Uterus (tissue), 4 donors: ENCODE data around the gene DPH7. TPM values are rescaled to one million over a fixed set of nuclear protein-coding genes. Genes with fewer than 3 reads are reported as not detected.

Experiments used
- DNase-seq, 2 donors: peaks; one replicate each; pipeline ENCODE4 v3.0.0-alpha.2; 2019 to 2020
- H3K27ac ChIP-seq, 2 donors: fragments of 200-600 bp; sonication (generic); 1 replicate in 1 of 2; 2 replicates in 1 of 2; pipeline ENCODE4 v1.5.1; 2016 to 2018
- H3K27me3 ChIP-seq, 2 donors: fragments of 200-600 bp; sonication (generic); one replicate each; pipeline ENCODE4 v1.5.1; 2018 to 2019; ENCODE audit warnings: control low read depth in 1 of 2
- H3K36me3 ChIP-seq, 2 donors: fragments of 200-600 bp; sonication (generic); one replicate each; pipeline ENCODE4 v1.5.1; 2019; ENCODE audit warnings: control low read depth in 1 of 2
- H3K4me1 ChIP-seq, 2 donors: fragments of 200-600 bp; sonication (generic); one replicate each; pipeline ENCODE4 v1.5.1; 2018 to 2019; ENCODE audit warnings: control low read depth in 1 of 2
- H3K4me3 ChIP-seq, 2 donors: fragments of 200-600 bp; sonication (generic); 1 replicate in 1 of 2; 2 replicates in 1 of 2; pipeline ENCODE4 v1.5.1; 2018 to 2019; ENCODE audit warnings: mild to moderate bottlenecking in 1 of 2
- H3K9me3 ChIP-seq, 2 donors: fragments of 200-600 bp; sonication (generic); one replicate each; pipeline ENCODE4 v1.5.1; 2019; ENCODE audit warnings: control low read depth in 1 of 2
- POLR2A ChIP-seq, 2 donors: fragments of 450-650 bp; IDR thresholded peaks; one replicate each; pipeline ENCODE4 v1.6.1; 2016; ENCODE audit warnings: antibody characterized with exemption in 2 of 2, mild to moderate bottlenecking in 1 of 2, moderate library complexity in 1 of 2
- intact Hi-C: fragments of 100-400 bp; cut with DNase I; formaldehyde crosslinking; loops from one replicate; pipeline ENCODE4 v1.15.1; 2023; ENCODE audit warnings: low total_unique reads
- total RNA-seq, 4 donors: library from RNA; depleted of rRNA in 3 of 4; stranded (reverse); fragments of >200 nt in 3 of 4; gene quantifications; one replicate each; pipeline versions ENCODE4 v1.1.0 to v1.2.4, GENCODE V29; 2014 to 2023
- TF ChIP-seq, protein P1 (sequence below), 4 experiments: fragments of 200-600 bp in 2 of 4; fragments of 450-650 bp in 2 of 4; sonication (generic) in 2 of 4; IDR thresholded peaks; one replicate each; pipeline ENCODE4 v1.5.1; 2016 to 2019; ENCODE audit warnings: antibody characterized with exemption in 4 of 4, mild to moderate bottlenecking in 2 of 4, moderate library complexity in 1 of 4
- donor health status: DM: yes; HTN: yes; CAD: no.

DPH7 gene
- total RNA-seq, 4 donors from 2014 or later = 31.3 to 42.4 (median 38.4) TPM

DNA sequence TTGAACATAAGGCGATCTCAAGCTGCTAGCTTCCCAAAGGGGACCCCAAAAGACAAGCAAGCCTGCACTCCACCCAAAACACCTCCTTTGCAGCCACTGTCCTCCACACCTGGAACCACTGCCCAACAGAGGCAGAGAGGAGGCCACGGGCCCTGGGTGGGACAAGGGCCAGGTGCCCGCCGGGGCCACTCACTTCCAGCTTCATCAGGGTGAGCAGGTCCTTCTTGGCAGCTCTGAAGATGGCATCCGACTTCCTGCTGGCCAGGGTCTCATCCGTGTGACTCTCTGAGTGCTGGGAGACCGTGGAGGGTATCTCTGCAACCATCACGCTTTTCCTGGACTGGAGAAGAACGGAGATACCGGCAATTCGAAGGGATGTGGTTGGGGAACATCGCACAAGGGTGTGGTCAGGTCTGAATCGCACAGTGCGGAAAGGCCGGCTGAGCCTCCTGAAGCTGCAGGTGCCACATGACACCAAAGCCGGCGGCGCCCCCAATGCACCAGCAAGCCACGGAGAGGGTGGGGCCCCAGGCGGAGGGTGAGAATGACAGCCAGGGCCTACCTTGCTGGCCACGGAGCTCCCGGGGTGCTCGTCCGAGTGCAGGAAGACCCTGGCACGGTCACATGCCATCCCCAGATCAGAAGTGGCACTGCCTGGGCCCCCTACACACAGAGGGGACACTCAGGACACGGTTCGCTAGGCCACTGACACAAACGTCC lies 73.1 kb downstream of the DPH7 start:
- intact Hi-C loops = no loop called here
- Histone ChIP-seq H3K4me3 (no peak overlapping the region), H3K27me3 (no peaks in the 10 kb centered on the region), H3K36me3 (no peaks in the 10 kb centered on the region), H3K9me3 (no peaks in the 10 kb centered on the region), H3K4me1 (no peaks in the 10 kb centered on the region), H3K27ac (no peak overlapping the region)
- DNase-seq = no peak
- TF ChIP-seq POLR2A (IDR thresholded peaks at IDR 0.05) = no peak
- TF ChIP-seq, protein P1, sequence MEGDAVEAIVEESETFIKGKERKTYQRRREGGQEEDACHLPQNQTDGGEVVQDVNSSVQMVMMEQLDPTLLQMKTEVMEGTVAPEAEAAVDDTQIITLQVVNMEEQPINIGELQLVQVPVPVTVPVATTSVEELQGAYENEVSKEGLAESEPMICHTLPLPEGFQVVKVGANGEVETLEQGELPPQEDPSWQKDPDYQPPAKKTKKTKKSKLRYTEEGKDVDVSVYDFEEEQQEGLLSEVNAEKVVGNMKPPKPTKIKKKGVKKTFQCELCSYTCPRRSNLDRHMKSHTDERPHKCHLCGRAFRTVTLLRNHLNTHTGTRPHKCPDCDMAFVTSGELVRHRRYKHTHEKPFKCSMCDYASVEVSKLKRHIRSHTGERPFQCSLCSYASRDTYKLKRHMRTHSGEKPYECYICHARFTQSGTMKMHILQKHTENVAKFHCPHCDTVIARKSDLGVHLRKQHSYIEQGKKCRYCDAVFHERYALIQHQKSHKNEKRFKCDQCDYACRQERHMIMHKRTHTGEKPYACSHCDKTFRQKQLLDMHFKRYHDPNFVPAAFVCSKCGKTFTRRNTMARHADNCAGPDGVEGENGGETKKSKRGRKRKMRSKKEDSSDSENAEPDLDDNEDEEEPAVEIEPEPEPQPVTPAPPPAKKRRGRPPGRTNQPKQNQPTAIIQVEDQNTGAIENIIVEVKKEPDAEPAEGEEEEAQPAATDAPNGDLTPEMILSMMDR (IDR thresholded peaks at IDR 0.05) = no peak

Other genes with a start within 250 kb of the DPH7 start
- gene EXD3, start 155.8 kb downstream of the DPH7 start, total RNA-seq = 10 to 100 TPM; 11.8 to 49.0 (median 31.5) TPM
- 10 to 100 TPM in 1 of 4 donors, 1 to 10 TPM in 2, under 1 TPM in 1; 0.29 to 13.3 (median 3.4) TPM for gene NOXA1, start 155.5 kb downstream of the DPH7 start, total RNA-seq
- under 1 TPM in 1 of 4 donors, not detected in 3; 0.21 TPM for gene ENTPD8, start 137.6 kb downstream of the DPH7 start, total RNA-seq
- 10 to 100 TPM; 17.4 to 40.7 (median 32.1) TPM for gene NSMF, start 119.6 kb downstream of the DPH7 start, total RNA-seq
- gene PNPLA7, start 28.5 kb downstream of the DPH7 start, total RNA-seq = 10 to 100 TPM in 1 of 4 donors, 1 to 10 TPM in 2, under 1 TPM in 1; 0.26 to 25.7 (median 3.4) TPM
- 10 to 100 TPM in 3 of 4 donors, 1 to 10 TPM in 1; 8.6 to 47.9 (median 30.5) TPM for gene MRPL41, start 27.0 kb downstream of the DPH7 start, total RNA-seq
- gene ZMYND19, start 11.6 kb upstream of the DPH7 start, total RNA-seq = 10 to 100 TPM; 14.7 to 26.4 (median 16.3) TPM
- 10 to 100 TPM; 10.3 to 25.1 (median 21.3) TPM for gene ARRDC1, start 26.8 kb upstream of the DPH7 start, total RNA-seq
- gene EHMT1, start 40.1 kb upstream of the DPH7 start, total RNA-seq = 100 to 1,000 TPM in 1 of 4 donors, 10 to 100 TPM in 3; 32.6 to 109 (median 74.9) TPM